NCI-H1105 (cell line): ENCODE results near the gene KIR3DL3.
A peak's percentile ranks its signal among the peaks of the same experiment; 100 is the strongest.
"Not testable (repeated sequence)": the region's sequence is repeated elsewhere in the genome, so short reads cannot be mapped to it uniquely, and the experiment has no call there.

Experiments used
- DNase-seq: peaks from one replicate; lab custom pipeline; 2025; lab: John Stamatoyannopoulos, UW

KIR3DL3 gene

DNA sequence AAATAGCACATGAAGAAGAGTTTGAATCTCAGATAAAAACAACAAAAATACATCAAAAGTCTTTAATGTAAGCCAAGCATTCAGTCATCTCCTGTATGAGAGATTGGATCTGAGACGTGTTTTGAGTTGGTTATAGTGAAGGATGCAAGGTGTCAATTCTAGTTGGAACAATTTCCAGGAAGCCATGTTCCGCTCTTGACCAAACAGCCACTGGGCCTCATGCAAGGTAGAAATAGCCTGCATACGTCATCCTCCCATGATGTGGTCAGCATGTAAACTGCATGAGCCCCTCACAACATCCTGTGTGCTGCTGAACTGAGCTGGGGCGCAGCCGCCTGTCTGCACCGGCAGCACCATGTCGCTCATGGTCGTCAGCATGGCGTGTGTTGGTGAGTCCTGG is at the start of gene KIR3DL3:
KIR3DL3 (plus strand) TSS at position 301 of the 400 bp plus-strand sequence; CDS start at position 356, 55 bp downstream.
- DNase-seq = no peak

DNA sequence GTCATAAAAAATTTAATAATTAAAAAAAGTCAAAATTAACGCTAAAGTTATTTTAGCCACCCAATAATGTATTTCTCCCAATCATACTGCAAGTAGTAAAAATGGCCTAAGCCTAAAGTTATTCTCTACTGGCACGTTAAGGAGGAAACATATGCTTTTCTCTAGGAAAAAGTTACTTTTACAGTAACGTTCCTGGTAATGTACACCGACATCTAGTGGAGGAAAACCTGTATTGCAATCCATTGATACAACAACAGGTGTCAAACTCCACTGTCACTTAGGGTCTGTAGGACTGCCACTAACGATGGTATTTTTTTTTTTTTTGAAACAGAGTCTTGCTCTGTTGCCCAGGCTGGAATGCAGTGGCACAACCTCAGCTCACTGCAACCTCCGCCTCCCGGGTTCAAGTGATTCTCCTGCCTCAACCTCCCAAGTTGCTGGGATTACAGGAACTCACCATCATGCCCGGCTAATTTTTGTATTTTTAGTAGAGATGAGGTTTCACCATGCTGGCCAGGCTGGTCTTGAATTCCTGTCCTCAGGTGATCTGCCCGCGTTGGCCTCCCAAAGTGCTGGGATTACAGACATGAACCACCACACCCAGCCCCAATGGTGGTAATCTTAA is 47.9 kb upstream of the KIR3DL3 start:
- peak; percentile 50 for DNase-seq

DNA sequence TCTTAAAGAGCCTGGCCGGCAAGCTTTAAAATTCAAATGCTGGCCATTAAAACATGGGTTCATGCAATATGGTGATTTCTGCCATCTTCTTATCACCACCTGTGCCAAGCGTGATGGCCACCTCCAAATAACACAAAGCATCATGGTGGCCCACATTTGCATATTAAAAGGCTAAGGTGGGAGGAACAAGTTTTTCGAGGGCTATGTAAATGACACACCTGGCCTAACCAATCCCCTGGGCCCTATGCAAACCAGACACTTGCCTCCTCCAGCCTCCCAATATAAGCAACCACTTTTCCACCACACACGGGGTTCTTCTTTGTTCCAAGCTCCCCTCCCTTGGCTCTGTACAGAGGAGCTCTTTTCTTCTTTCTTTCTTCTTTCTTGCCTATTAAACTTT is 47.0 kb upstream of the KIR3DL3 start:
- no peak for DNase-seq

DNA sequence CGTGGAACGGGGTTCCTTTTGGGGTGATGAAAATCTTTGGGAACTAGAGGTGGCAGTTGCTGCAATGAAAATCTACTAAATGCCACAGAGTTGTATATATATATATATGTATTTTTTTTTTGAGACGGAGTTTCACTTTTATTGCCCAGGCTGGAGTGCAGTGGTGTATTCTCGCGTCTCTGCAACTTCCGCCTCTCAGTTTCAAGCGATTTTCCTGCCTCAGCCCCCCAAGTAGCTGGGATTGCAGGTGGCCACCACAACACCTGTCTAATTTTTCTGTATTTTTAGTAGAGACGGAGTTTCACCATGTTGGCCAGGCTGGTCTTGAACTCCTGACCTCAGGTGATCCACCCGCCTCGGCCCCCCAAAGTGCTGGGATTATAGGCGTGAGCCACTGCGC is 42.6 kb upstream of the KIR3DL3 start:
- not testable (repeated sequence) for DNase-seq

DNA sequence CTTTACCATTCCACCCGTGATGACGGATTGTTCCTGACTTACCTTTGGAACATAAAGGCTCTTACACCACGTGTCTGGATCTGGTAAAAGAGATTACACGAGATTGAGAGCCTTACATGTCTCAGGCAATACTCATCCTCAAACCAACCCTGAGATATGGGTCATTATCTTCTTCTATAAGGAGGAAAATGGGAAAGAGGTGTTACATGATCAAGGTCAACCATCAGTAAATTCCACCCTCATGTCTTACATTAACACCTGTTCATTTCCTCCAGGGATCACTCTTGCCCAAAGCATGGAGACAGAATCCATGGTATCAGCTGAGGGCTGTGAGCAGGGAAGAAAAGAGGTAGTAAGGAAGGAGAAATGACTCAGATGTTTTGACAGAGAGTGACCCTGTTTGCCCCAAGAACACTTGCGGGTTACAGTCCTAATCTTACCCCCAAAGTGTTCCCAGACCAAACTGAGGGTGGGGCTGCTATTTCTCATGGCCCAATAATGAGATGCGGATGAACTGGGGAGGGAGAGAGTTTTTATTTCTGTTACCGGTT is 41.9 kb upstream of the KIR3DL3 start:
- no peak for DNase-seq

DNA sequence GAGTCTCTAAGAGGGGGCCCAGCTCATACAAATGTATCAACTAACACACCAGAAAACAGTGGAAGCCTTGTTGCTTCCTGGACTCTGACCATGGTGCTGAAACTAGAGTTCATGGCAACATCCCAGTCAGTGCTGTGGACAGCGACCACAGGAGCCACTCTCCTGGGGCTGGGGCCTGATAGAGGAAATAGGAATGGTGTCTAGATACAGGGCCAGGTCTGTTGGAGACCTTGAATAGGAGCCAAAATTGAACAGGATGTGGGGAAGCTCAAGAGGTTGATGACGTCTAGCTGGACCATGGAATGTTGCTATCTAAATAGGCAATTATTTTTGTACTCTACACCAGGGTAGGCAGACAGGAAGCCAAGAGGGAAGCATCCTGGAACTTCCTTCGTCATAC is 39.7 kb upstream of the KIR3DL3 start:
- DNase-seq = no peak

DNA sequence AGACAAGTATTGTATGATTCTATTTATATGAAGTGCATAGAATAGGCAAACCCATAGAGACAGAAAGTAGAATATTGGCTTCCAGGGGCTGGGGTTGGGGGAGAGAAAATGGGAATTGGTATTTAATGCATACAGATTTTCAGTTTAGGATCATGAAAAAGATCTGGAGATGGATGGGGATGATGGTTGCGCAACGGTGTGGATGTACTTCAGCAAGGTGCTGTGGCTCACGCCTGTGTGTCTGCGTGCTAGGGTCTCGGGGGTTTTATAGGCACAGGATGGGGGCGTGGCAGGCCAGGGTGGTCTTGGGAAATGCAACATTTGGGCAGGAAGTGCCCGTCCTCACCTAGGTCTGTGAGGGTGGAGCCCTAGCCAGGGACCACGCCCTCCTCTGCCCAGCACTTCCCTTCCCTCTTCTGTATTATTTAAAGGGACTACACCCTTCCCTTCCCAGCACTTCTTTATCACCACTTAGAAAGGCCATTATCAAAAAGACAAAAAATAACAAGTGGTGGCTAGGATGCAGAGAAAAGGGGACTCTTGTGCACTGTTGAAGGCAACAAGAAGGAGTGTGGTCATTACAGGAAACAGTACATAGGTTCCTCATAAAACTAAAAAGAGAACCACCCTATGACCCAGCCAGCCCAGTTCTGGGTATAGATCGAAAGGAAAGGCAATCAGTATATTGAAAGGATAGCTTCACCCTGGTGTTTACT is 32.5 kb upstream of the KIR3DL3 start:
- no peak for DNase-seq

DNA sequence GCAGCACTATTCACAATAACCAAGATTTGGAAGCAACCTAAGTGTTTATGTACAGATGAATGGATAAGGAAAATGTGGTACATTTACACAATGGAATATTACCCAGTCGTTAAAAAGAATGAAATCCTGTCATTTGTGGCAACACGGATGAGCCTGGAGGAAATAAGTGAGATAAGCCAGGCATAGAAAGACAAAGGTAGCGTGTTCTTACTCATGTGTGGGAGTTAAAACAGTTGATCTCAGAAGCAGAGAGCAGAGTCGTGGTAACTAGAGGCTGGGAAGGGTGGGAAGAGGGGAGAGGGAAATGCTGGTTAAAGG is 32.0 kb upstream of the KIR3DL3 start:
- DNase-seq = no peak

DNA sequence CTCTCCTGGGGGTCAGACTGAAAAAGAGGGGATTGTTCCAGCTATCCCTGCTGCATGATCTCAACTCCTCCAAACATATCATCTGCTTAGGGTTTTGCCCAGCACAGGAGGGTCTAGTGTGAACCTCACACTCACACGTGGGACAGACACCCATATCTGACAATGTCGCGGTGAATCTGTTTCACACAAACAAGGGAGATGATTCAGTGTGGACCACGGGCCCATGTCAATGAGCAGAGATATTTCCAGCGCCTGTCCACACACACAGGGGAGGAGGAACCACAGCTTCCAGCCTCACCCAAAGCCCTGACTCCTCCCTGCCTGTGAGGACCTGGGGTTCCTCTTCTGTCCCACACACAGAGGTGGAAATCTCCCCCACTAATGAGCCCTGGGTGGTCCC is 29.6 kb upstream of the KIR3DL3 start:
- DNase-seq = no peak

DNA sequence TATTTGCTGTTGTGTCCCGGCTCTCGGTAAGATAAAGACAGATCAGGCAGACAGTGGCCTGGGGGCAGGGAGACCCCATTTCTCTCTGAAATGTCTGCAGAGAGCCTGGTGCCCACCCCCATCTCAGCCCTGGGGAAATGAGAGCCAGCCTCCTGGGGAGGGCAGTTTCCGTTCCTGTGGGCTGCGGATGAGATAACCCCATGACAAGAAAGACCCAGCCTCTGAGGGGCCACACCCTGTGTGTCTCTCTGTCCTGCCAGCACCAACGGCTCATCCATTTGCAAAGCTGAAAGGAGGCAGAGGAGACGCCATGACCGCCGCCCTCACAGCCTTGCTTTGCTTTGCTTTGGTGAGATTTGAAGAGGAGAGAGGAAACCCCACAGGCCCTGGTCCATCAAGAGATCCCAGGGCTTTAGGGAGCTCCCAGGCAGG is 28.1 kb upstream of the KIR3DL3 start:
- DNase-seq = no peak

DNA sequence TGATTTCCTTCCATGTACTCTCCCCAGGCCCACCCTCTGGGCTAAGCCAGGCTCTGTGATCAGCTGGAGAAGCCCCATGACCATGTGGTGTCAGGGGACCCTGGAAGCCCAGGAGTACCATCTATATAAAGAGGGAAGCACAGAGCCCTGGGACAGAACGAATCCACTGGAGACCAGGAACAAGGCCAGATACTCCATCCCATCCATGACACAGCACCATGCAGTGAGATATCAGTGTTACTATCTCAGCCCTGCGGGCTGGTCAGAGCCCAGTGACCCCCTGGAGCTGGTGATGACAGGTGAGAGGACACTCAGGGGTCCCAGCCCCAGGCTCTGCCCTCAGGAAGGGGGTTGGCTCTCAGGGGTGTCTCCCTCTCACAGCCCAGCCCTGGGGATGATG is 27.5 kb upstream of the KIR3DL3 start:
- DNase-seq = no peak

DNA sequence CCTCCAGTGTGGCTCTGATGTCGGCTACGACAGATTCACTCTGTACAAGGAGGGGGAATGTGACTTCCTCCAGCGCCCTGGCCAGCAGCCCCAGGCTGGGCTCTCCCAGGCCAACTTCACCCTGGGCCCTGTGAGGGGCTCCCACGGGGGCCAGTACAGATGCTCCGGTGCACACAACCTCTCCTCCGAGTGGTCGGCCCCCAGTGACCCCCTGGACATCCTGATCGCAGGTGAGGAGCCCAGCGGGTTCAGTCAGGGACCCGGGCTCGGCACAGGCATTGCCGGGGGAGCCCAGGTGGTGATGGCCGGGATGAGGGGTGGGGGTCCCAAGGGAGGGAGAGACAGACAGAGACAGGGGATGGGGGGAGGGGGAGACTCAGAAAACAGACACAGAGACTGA is 26.5 kb upstream of the KIR3DL3 start:
- DNase-seq = not testable (repeated sequence)

DNA sequence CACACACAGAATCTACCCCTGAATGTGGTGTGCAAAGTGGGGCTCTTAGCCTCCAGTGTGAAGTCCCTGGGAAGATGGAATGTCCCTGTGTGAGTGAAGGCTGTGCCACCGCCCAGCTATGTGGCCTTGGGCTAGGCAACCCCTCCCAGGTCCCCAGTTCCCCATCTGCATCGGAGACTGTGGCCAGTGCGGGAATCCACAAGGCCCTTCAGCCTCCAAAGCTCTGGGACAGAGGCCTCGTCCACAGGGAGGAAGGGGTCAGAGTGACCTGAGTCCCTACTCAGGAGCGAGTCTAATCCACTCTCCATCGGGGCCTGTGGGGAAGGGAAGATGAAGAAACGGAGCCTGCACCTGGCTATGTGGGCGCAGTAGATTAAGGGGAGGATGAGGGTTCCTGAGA is 19.3 kb upstream of the KIR3DL3 start:
- no peak for DNase-seq

DNA sequence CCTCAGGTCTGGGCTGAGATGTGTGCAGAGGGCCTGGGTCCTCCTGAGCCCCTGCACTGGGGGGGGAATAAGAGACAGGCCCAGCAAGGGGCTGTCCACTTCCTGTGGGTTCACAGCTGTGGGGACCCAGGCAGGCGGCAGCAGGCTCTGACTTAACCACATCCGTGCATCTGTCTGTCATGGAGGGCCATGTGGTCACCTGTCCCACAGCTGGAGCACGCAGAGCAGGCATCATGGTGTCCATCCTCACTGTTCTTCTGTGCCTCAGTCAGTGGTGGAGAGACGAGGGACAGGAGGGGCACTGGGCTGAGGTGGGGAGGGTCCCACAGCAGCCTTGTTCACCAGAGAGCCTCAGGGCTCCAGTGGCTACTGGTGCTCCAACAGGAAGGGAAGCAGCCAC is 16.3 kb upstream of the KIR3DL3 start:
- DNase-seq = no peak

DNA sequence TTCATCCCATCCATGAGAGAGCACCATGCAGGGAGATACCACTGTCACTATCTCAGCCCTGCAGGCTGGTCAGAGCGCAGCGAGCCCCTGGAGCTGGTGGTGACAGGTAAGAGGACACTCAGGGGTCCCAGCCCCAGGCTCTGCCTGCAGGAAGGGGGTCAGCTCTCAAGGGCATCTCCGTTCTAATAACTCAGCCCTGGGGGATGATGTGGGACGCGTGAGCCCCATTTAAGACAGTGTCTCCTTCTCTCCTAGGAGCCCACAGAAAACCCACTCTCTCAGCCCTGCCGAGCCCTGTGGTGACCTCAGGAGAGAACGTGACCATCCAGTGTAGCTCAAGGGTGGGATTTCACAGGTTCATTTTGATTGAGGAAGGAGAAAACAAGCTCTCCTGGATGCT is 15.5 kb upstream of the KIR3DL3 start:
- DNase-seq = no peak

DNA sequence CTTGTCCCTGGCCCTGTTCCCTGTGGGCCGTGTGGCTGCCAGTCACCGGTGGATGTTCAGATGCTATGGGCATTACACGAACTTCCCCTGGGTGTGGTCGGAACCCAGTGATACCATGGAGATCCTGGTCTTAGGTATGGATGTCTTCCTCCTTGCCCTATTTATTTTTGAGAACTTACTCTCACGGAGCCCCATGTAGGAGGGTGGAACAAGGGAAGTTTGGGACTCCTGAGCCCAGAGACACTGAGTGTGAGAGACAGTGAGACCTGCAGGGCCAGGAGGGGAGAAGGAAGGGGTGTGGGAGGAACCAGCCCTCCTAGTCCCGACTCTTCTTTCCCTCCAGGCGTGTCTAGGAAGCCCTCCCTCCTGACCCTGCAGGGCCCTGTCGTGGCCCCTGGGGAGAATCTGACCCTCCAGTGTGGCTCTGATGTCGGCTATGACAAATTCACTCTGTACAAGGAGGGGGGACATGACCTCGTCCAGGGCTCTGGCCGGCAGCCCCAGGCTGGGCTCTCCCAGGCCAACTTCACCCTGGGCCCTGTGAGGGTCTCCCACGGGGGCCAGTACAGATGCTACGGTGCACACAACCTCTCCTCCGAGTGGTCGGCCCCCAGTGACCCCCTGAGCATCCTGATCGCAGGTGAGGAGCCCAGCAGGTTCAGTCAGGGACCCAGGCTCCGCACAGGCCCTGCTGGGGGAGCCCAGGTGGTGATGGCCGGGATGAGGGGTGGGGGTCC is 14.9 kb upstream of the KIR3DL3 start:
- no peak for DNase-seq

DNA sequence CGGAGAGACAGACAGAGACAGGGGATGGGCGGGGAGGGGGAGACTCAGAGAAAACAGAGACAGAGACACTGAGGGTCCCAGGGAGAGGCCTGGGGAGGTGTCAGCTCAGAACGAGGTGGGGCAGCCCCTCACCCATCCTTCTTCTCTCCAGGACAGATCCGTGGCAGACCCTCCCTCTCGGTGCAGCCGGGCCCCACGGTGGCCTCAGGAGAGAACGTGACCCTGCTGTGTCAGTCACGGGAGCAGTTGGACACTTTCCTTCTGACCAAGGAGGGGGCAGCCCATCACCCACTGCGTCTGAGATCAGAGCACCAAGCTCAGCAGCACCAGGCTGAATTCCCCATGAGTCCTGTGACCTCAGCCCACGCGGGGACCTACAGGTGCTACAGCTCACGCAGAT is 14.3 kb upstream of the KIR3DL3 start:
- DNase-seq = not testable (repeated sequence)

DNA sequence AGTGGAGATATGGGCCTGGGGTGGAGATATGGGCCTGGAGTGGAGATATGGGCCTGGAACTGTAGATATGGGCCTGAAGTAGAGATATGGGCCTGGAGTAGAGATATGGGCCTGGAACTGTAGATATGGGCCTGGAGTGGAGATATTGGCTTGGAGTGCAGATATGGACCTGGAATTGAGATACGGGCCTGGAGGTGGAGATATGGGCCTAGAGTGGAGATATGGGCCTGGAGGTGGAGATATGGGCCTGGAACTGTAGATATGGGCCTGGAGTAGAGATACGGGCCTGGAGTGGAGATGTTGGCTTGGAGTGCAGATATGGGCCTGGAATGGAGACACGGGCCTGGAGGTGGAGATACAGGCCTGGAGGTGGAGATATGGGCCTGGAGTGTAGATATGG is 402 bp downstream of the KIR3DL3 start:
- no peak for DNase-seq

DNA sequence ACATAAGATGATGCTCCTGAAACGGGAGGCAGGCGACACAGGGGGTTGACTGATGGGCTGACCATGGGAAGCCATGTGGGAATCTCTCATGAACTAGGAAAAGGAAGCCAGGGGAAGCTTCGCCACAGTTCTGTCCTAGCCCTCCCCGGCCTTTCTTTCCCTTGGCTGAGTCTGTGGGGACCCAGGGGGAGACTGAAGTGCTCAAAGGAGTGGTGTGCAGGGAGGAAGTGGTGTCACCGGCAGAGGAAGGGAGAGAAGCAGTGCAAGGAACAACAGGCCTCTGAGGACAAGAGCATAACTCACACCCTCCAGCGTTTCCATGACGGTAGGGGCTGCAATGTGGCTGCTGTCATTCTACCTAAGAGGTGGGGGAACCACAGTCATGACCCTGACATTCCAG is 1.1 kb downstream of the KIR3DL3 start:
- DNase-seq = no peak

DNA sequence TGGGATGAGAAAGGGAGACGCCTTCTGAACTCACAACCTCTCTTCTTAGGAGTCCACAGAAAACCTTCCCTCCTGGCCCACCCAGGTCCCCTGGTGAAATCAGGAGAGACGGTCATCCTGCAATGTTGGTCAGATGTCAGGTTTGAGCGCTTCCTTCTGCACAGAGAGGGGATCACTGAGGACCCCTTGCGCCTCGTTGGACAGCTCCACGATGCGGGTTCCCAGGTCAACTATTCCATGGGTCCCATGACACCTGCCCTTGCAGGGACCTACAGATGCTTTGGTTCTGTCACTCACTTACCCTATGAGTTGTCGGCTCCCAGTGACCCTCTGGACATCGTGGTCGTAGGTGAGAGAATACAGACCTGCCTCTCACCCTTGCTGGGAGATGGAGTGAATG is 3.3 kb downstream of the KIR3DL3 start:
- no peak for DNase-seq

DNA sequence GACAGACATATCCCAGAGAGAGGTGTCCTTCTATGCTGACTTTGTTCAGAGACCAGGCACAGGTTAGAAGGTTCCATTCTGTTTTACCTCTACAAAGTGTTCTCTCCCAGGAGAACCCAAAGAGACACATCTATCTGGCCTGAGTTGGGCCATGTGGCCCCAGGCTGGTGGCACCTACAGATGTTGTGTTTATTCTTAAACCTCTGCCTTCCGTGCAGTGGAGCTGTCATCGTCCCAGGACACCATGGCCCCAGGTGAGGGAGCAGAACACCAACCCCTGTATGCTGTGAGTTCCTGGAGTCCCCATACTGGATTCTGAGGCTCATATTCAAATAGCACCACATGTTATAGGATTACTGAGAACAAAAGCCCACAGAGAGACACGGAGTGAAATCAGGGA is 3.9 kb downstream of the KIR3DL3 start:
- no peak for DNase-seq

DNA sequence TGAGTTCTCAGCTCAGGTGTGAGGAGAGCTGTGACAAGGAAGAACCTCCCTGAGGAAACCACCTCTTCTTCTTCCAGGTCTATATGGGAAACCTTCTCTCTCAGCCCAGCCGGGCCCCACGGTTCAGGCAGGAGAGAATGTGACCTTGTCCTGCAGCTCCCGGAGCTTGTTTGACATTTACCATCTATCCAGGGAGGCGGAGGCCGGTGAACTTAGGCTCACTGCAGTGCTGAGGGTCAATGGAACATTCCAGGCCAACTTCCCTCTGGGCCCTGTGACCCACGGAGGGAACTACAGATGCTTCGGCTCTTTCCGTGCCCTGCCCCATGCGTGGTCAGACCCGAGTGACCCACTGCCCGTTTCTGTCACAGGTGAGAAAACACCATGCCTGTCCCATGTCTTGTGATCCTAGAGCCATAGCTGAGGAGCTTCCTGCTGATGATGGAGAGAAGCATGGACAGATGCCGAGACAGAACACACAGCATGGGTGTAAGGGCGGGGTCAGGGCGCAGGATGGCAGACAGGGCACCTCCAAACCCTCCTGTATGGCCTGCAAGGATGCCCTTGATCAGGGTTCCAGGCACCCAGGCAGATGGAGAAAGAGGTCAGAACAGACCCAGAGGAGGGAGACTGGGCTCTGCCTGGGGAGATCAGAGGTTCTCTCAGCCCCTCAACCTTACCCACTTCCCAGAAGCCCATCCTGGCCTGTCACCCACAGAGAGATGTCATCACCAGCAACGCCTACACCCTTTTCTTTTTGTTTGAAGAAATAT is 5.4 kb downstream of the KIR3DL3 start:
- DNase-seq = no peak
